Measurements from ENCODE around the gene CMSS1. TPM values are rescaled to one million over a fixed set of nuclear protein-coding genes. Genes with fewer than 3 reads are reported as not detected.

Gene CMSS1
- total RNA-seq, 1 experiment from 2014 or later, result 117 TPM

GRCh38 chr3:99971761-99972160 is 154.1 kb downstream of the CMSS1 start:
- H3K36me3 Mint-ChIP-seq (ENCODE audit: insufficient read depth, unreplicated experiment), result no peaks in the 10 kb centered on the region
- DNase-seq (ENCODE audit: unreplicated experiment), result peak; percentile 18
- H3K27me3 Mint-ChIP-seq (ENCODE audit: insufficient read depth, unreplicated experiment), result no peaks in the 10 kb centered on the region
- no peak overlapping the region for H3K4me3 Mint-ChIP-seq (ENCODE audit: unreplicated experiment)
- no TSS peak for BruUV-seq (replicated peaks)
- intact Hi-C loops (cut with micrococcal nuclease), result no loop called here
- no peak overlapping the region for H3K27ac Mint-ChIP-seq (ENCODE audit: low read depth, unreplicated experiment)
- H3K4me1 Mint-ChIP-seq (ENCODE audit: insufficient read depth, unreplicated experiment), result peaks cover 33% of the 10 kb centered on the region
- ChIA-PET POLR2A (interaction anchor here (1.0 to 3.0 kb wide), 2 partner anchors 31 to 70 kb away, joined by 3 to 21 read pairs; no protein-coding TSS in a partner anchor), CTCF (interaction anchor here (1.0 to 1.3 kb wide), 2 partner anchors 140 to 282 kb away, joined by 3 read pairs; no protein-coding TSS in a partner anchor)
- no peaks in the 10 kb centered on the region for H3K9me3 Mint-ChIP-seq (ENCODE audit: unreplicated experiment)
- TF ChIP-seq CTCF (IDR thresholded peaks at IDR 0.05; ENCODE audit: unreplicated experiment), result no peak

GRCh38 chr3:99972380-99973104 is 154.9 kb downstream of the CMSS1 start:
- Mint-ChIP-seq H3K4me1 (ENCODE audit: insufficient read depth, unreplicated experiment) (peaks cover 30% of the 10 kb centered on the region), H3K36me3 (ENCODE audit: insufficient read depth, unreplicated experiment) (no peaks in the 10 kb centered on the region), H3K27me3 (ENCODE audit: insufficient read depth, unreplicated experiment) (no peaks in the 10 kb centered on the region), H3K9me3 (ENCODE audit: unreplicated experiment) (no peaks in the 10 kb centered on the region), H3K4me3 (ENCODE audit: unreplicated experiment) (no peak overlapping the region), H3K27ac (ENCODE audit: low read depth, unreplicated experiment) (no peak overlapping the region)
- no peak for TF ChIP-seq CTCF (IDR thresholded peaks at IDR 0.05; ENCODE audit: unreplicated experiment)
- ChIA-PET CTCF (interaction anchor here (1.0 to 1.3 kb wide), 2 partner anchors 141 to 282 kb away, joined by 3 read pairs; no protein-coding TSS in a partner anchor), POLR2A (interaction anchor here (1.2 to 3.0 kb wide), 2 partner anchors 10 to 30 kb away, joined by 3 to 21 read pairs; no protein-coding TSS in a partner anchor)
- BruUV-seq (replicated peaks), result no TSS peak
- DNase-seq (ENCODE audit: unreplicated experiment), result no peak
- intact Hi-C loops (cut with micrococcal nuclease), result no loop called here

DNA sequence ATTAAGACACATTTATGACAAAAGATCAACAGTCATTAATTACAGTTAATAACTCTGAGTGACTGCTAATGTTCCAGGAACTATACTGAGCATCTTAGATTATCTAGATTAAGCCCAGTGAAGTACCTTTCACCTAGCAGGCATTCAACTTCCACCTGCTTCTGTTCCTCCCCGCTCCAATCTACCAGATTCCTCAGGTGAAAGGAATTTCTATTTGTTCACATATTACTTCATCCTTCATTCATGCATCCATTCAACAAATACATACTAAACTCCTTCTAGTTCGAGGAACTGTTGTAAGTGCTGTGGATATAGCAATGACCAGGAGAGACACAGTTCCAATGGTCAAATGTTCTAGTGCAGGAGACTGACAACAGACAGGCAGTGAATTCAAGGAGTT is 157.3 kb downstream of the CMSS1 start:
- Mint-ChIP-seq H3K36me3 (ENCODE audit: insufficient read depth, unreplicated experiment) (no peaks in the 10 kb centered on the region), H3K4me1 (ENCODE audit: insufficient read depth, unreplicated experiment) (peaks cover 8% of the 10 kb centered on the region), H3K9me3 (ENCODE audit: unreplicated experiment) (no peaks in the 10 kb centered on the region), H3K4me3 (ENCODE audit: unreplicated experiment) (no peak overlapping the region), H3K27ac (ENCODE audit: low read depth, unreplicated experiment) (no peak overlapping the region), H3K27me3 (ENCODE audit: insufficient read depth, unreplicated experiment) (no peaks in the 10 kb centered on the region)
- DNase-seq (ENCODE audit: unreplicated experiment), result no peak
- no TSS peak for BruUV-seq (replicated peaks)
- intact Hi-C loops (cut with micrococcal nuclease), result no loop called here
- no peak for TF ChIP-seq CTCF (IDR thresholded peaks at IDR 0.05; ENCODE audit: unreplicated experiment)
- ChIA-PET POLR2A (interaction anchor here (0.7 kb wide), 1 partner anchor 79 kb away, joined by 3 read pairs; no protein-coding TSS in a partner anchor), CTCF (interaction anchor here (0.5 kb wide), 1 partner anchor 9 kb away, joined by 3 read pairs; no protein-coding TSS in a partner anchor)

GRCh38 chr3:99976584-99976983 is 158.9 kb downstream of the CMSS1 start:
- CTCF ChIA-PET, result interaction anchor here (0.8 kb wide), 1 partner anchor 133 kb away, joined by 3 read pairs; no protein-coding TSS in a partner anchor
- no peak for DNase-seq (ENCODE audit: unreplicated experiment)
- Mint-ChIP-seq H3K9me3 (ENCODE audit: unreplicated experiment) (no peaks in the 10 kb centered on the region), H3K27me3 (ENCODE audit: insufficient read depth, unreplicated experiment) (no peaks in the 10 kb centered on the region), H3K4me3 (ENCODE audit: unreplicated experiment) (no peak overlapping the region), H3K27ac (ENCODE audit: low read depth, unreplicated experiment) (no peak overlapping the region), H3K4me1 (ENCODE audit: insufficient read depth, unreplicated experiment) (peaks cover 4% of the 10 kb centered on the region), H3K36me3 (ENCODE audit: insufficient read depth, unreplicated experiment) (no peaks in the 10 kb centered on the region)
- BruUV-seq (replicated peaks), result no TSS peak
- POLR2A ChIA-PET, result interaction anchor here (0.5 to 1.6 kb wide), 2 partner anchors 12 to 424 kb away, joined by 3 read pairs; no protein-coding TSS in a partner anchor
- intact Hi-C loops (cut with micrococcal nuclease), result no loop called here
- no peak for TF ChIP-seq CTCF (IDR thresholded peaks at IDR 0.05; ENCODE audit: unreplicated experiment)

Measured in MCF 10A (cell line).